ENCODE results near the gene CYTL1. TPM values are rescaled to one million over a fixed set of nuclear protein-coding genes. Genes with fewer than 3 reads are reported as not detected.

CYTL1 gene
- total RNA-seq, 1 donor from 2014 or later, result 0.85 TPM

DNA sequence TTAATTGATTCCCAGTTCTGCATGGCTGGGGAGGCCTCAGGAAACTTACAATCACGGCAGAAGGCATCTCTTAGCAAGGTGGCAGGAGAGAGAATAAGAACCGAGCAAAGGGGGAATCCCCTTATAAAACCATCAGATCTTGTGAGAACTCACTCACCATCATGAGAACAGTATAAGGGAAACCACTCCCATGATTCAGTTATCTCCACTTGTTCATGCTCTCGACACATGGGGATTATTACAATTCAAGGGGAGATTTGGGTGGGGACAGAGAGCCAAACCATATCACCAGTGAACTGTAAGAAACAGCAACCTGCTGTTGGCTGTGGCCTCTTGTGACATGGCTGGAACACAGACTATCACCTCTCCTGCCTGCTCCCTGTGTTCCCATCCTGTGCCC, 7.1 kb upstream of the CYTL1 start:
- no peaks in the 10 kb centered on the region for H3K4me1 ChIP-seq
- H3K4me3 ChIP-seq, result no peak overlapping the region
- TF ChIP-seq, protein P1, sequence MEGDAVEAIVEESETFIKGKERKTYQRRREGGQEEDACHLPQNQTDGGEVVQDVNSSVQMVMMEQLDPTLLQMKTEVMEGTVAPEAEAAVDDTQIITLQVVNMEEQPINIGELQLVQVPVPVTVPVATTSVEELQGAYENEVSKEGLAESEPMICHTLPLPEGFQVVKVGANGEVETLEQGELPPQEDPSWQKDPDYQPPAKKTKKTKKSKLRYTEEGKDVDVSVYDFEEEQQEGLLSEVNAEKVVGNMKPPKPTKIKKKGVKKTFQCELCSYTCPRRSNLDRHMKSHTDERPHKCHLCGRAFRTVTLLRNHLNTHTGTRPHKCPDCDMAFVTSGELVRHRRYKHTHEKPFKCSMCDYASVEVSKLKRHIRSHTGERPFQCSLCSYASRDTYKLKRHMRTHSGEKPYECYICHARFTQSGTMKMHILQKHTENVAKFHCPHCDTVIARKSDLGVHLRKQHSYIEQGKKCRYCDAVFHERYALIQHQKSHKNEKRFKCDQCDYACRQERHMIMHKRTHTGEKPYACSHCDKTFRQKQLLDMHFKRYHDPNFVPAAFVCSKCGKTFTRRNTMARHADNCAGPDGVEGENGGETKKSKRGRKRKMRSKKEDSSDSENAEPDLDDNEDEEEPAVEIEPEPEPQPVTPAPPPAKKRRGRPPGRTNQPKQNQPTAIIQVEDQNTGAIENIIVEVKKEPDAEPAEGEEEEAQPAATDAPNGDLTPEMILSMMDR (IDR thresholded peaks at IDR 0.05), result no peak
- no peaks in the 10 kb centered on the region for H3K36me3 ChIP-seq
- intact Hi-C loops (cut with DNase I), result no loop called here
- no peak for DNase-seq (ENCODE audit: low spot score in 2 of 2)
- H3K9me3 ChIP-seq, result peaks cover 0 to 2% of the 10 kb centered on the region in 2 donors
- no peaks in the 10 kb centered on the region for H3K27me3 ChIP-seq
- H3K27ac ChIP-seq, result no peak overlapping the region

DNA sequence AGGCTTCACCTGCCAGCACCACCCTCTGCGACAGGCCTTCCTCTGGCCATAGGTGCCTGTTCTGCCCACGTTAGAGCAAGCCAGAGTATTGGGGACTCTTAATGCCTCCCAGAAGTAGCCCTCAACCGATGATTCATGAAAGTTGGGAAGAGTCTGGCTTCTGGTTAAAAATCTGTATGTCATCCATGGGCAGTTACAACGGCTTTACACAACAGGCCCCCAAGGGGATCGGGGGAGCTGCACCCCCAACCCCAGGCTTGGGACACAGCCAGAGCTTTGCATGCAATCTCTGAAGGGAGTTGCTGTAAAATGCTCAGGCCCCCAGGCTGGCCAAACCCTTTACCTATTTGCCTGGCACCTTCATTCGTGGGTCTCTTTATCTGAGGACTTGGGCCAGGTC, 5.4 kb upstream of the CYTL1 start:
- Histone ChIP-seq H3K27ac (no peak overlapping the region), H3K27me3 (no peaks in the 10 kb centered on the region), H3K4me3 (no peak overlapping the region), H3K9me3 (peaks cover 0 to 2% of the 10 kb centered on the region in 2 donors), H3K4me1 (no peaks in the 10 kb centered on the region), H3K36me3 (no peaks in the 10 kb centered on the region)
- TF ChIP-seq, protein P1 (IDR thresholded peaks at IDR 0.05), result no peak
- DNase-seq (ENCODE audit: low spot score in 2 of 2), result no peak
- intact Hi-C loops (cut with DNase I), result no loop called here

DNA sequence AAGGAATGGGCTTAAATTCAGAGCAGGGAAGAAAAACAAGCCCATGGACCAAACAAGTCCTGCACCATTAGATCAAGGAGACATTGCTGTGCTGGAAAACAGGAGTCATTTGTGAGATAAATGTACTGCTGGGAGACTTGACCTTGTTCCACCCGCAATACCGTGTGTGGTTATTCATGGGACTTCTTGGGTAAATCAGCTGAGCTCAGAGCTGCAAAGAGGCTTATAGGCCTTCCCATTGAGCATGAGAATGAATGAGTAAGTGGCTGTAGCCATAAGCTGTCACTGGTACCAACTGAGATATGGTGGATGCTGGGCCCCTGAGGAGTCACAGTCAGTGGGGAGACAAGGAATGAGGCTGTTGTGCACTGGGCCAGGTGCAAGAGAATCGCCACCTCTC, 2.3 kb upstream of the CYTL1 start:
- H3K27ac ChIP-seq, result no peak overlapping the region
- H3K9me3 ChIP-seq, result peaks cover 0 to 2% of the 10 kb centered on the region in 2 donors
- DNase-seq (ENCODE audit: low spot score in 2 of 2), result no peak
- H3K4me1 ChIP-seq, result peaks cover 0 to 5% of the 10 kb centered on the region in 2 donors
- intact Hi-C loops (cut with DNase I), result no loop called here
- TF ChIP-seq, protein P1 (IDR thresholded peaks at IDR 0.05), result no peak
- no peaks in the 10 kb centered on the region for H3K27me3 ChIP-seq
- no peak overlapping the region for H3K4me3 ChIP-seq
- no peaks in the 10 kb centered on the region for H3K36me3 ChIP-seq

DNA sequence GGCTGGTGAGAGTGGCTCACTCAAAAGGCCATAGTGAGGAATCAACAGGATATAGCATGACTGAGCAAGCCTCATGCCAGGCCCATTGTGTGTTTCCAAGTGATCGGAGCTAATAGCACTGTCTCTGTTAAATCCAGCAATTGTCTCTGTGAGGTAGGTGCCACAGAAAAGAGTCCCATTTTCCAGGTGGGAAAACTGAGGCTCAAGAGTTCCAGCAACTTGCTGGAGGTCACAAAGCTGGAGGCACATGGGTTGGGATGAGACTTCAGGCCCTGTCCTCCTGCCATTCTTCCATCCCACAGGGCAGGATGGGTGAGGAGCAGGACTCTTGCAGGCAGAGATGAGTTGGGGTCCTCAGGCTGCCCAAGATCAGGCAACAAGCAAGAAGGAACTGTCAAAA, 1.1 kb upstream of the CYTL1 start:
- Histone ChIP-seq H3K27ac (no peak overlapping the region), H3K4me1 (peaks cover 0 to 5% of the 10 kb centered on the region in 2 donors), H3K4me3 (no peak overlapping the region), H3K36me3 (no peaks in the 10 kb centered on the region), H3K9me3 (peaks cover 0 to 2% of the 10 kb centered on the region in 2 donors), H3K27me3 (no peaks in the 10 kb centered on the region)
- DNase-seq (ENCODE audit: low spot score in 2 of 2), result no peak
- intact Hi-C loops (cut with DNase I), result no loop called here
- TF ChIP-seq, protein P1 (IDR thresholded peaks at IDR 0.05), result no peak

DNA sequence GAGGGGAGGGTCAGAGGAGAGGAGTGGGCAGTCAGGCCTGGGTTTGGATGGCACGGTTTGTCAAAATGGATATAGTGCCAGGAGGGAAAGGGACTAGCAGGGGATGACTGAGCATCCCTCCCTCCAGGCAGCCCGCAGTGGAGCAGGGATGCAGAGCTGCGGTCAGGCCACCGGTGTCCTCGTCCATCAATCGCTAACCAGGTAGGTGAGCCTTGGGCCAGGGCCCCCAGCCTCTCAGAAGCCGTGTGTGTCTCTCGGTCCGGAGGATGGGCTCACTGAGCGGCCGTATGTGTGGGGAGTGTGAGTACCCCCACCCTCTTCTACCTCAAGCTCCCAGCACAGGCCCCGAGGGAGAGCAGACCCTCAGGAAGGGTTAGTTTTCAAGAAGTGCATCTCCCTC, 538 bp upstream of the CYTL1 start:
- DNase-seq (ENCODE audit: low spot score in 2 of 2), result no peak
- Histone ChIP-seq H3K4me1 (peaks cover 0 to 5% of the 10 kb centered on the region in 2 donors), H3K4me3 (no peak overlapping the region), H3K27me3 (no peaks in the 10 kb centered on the region), H3K36me3 (no peaks in the 10 kb centered on the region), H3K27ac (no peak overlapping the region), H3K9me3 (peaks cover 0 to 2% of the 10 kb centered on the region in 2 donors)
- TF ChIP-seq, protein P1 (IDR thresholded peaks at IDR 0.05), result no peak
- intact Hi-C loops (cut with DNase I), result no loop called here

DNA sequence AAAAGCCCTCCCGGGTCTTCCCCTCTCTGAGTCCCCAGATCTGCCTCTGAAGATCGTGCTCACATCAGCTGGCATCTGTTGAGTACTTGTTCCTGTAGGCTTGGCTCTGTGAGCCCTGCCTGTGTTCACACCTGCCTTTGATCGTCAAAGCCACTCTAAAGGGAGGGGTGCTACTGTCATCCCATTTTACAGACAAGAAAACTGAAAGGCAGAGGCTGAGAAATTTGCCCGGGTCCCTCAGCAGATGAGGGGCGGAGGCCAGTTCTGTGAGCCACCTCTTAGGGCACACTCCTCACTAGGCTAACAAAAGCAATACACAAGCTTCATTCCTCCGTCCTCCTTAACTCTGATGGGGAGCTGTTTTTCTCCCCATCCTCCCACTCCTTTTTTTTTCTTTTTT, 655 bp downstream of the CYTL1 start:
- peaks cover 0 to 5% of the 10 kb centered on the region in 2 donors for H3K4me1 ChIP-seq
- H3K27me3 ChIP-seq, result no peaks in the 10 kb centered on the region
- no peak for DNase-seq (ENCODE audit: low spot score in 2 of 2)
- no peak overlapping the region for H3K27ac ChIP-seq
- H3K4me3 ChIP-seq, result no peak overlapping the region
- TF ChIP-seq, protein P1 (IDR thresholded peaks at IDR 0.05), result no peak
- H3K36me3 ChIP-seq, result no peaks in the 10 kb centered on the region
- intact Hi-C loops (cut with DNase I), result no loop called here
- H3K9me3 ChIP-seq, result peaks cover 0 to 2% of the 10 kb centered on the region in 2 donors
